Endodermal cell (in vitro differentiated cells): ENCODE data around the gene KIAA1671. TPM values are rescaled to one million over a fixed set of nuclear protein-coding genes. Genes with fewer than 3 reads are reported as not detected.

Source experiments
- DNase-seq: peaks from one replicate; pipeline ENCODE4 v3.0.0-alpha.2; 2017
- H3K27ac ChIP-seq: 2 replicates; pipeline ENCODE4 v1.5.1; 2013; ENCODE audit warnings: mild to moderate bottlenecking, low read depth, low read length, moderate library complexity
- H3K27me3 ChIP-seq: 2 replicates; pipeline ENCODE4 v1.6.1; 2013; ENCODE audit warnings: mild to moderate bottlenecking, low read length, moderate library complexity; ENCODE audit not compliant: insufficient read depth, control insufficient read depth, poor library complexity, severe bottlenecking
- H3K36me3 ChIP-seq: 2 replicates; pipeline ENCODE4 v1.7.0; 2013; ENCODE audit warnings: mild to moderate bottlenecking, low read length, moderate library complexity; ENCODE audit not compliant: control insufficient read depth, insufficient read depth
- H3K4me1 ChIP-seq: one replicate; pipeline ENCODE4 v1.7.0; 2013; ENCODE audit warnings: low read length; ENCODE audit not compliant: control insufficient read depth, insufficient read depth
- H3K4me3 ChIP-seq: 2 replicates; pipeline ENCODE4 v1.5.1; 2013; ENCODE audit warnings: mild to moderate bottlenecking, low read length, moderate library complexity
- H3K9ac ChIP-seq: 2 replicates; pipeline ENCODE4 v1.6.1; 2013; ENCODE audit warnings: mild to moderate bottlenecking, low read length, moderate library complexity; ENCODE audit not compliant: poor library complexity, severe bottlenecking; ENCODE audit errors: extremely low read depth
- H3K9me3 ChIP-seq: 2 replicates; pipeline ENCODE4 v1.6.1; 2013; ENCODE audit warnings: mild to moderate bottlenecking, low read length, moderate library complexity; ENCODE audit not compliant: control insufficient read depth
- H3K27ac Mint-ChIP-seq: 2 replicates; pipeline ENCODE4 v1.8.0; 2020; ENCODE audit warnings: mixed read lengths
- H3K27me3 Mint-ChIP-seq: 2 replicates; pipeline ENCODE4 v1.8.0; 2021; ENCODE audit warnings: mild to moderate bottlenecking, mixed read lengths; ENCODE audit not compliant: insufficient read depth
- H3K36me3 Mint-ChIP-seq: 2 replicates; pipeline ENCODE4 v1.8.0; 2020; ENCODE audit warnings: low read depth, mixed read lengths
- H3K4me1 Mint-ChIP-seq: 2 replicates; pipeline ENCODE4 v1.8.0; 2020; ENCODE audit warnings: mixed read lengths
- H3K4me3 Mint-ChIP-seq: 2 replicates; pipeline ENCODE4 v1.8.0; 2020; ENCODE audit warnings: mild to moderate bottlenecking, moderate library complexity, mixed read lengths
- H3K9me3 Mint-ChIP-seq: 2 replicates; pipeline ENCODE4 v1.8.0; 2020; ENCODE audit warnings: mild to moderate bottlenecking, mixed read lengths
- CTCF ChIP-seq: fragments of 200-600 bp; sonication (generic); conservative IDR thresholded peaks from 2 replicates; pipeline ENCODE4 v1.5.0; 2021; ENCODE audit warnings: antibody characterized with exemption, mild to moderate bottlenecking
- WGBS, 2 experiments: methylation state at CpG; one replicate each; pipeline versions ENCODE4 v1.1.5 to v1.1.7; 2013; ENCODE audit warnings: missing lambda C conversion rate in 2 of 2, mixed read lengths in 1 of 2; ENCODE audit not compliant: insufficient coverage in 1 of 2, insufficient read length in 1 of 2; 5-methylcytosine and 5-hydroxymethylcytosine counted together
- total RNA-seq, 2 donors: library from RNA; stranded (reverse); fragmentation: NEBNext Ultra II Directional in 1 of 2; extraction: Animal tissue kit (Norgen Biotek cat#: 25700) in 1 of 2; gene quantifications; 2 replicates in 1 of 2; 3 replicates in 1 of 2; pipeline ENCODE4 v1.2.1, GENCODE V29; 2021

The KIAA1671 gene
- total RNA-seq, 2 donors from 2014 or later, result 38.8 to 43.7 TPM

GRCh38 chr22:25069426-25069757 lies 116.9 kb downstream of the KIAA1671 start:
- no peak overlapping the region for H3K4me3 ChIP-seq
- H3K27ac Mint-ChIP-seq, result no peak overlapping the region
- H3K36me3 ChIP-seq, result no peaks in the 10 kb centered on the region
- H3K27ac ChIP-seq, result no peak overlapping the region
- no peaks in the 10 kb centered on the region for H3K9me3 Mint-ChIP-seq
- no peaks in the 10 kb centered on the region for H3K27me3 Mint-ChIP-seq
- peaks cover 8% of the 10 kb centered on the region for H3K36me3 Mint-ChIP-seq
- no peaks in the 10 kb centered on the region for H3K9me3 ChIP-seq
- no peak for DNase-seq
- no peak for TF ChIP-seq CTCF
- H3K27me3 ChIP-seq, result no peaks in the 10 kb centered on the region
- H3K9ac ChIP-seq, result no peak overlapping the region
- 92 to 100% methylated on average over 5 of the region's 5 CpGs for WGBS, 2 experiments
- H3K4me1 Mint-ChIP-seq, result no peaks in the 10 kb centered on the region
- H3K4me1 ChIP-seq, result no peaks in the 10 kb centered on the region
- no peak overlapping the region for H3K4me3 Mint-ChIP-seq

GRCh38 chr22:25069758-25070481 lies 117.4 kb downstream of the KIAA1671 start:
- Histone ChIP-seq H3K36me3 (no peaks in the 10 kb centered on the region), H3K27ac (no peak overlapping the region), H3K4me1 (no peaks in the 10 kb centered on the region), H3K27me3 (no peaks in the 10 kb centered on the region), H3K9ac (no peak overlapping the region), H3K4me3 (no peak overlapping the region), H3K9me3 (no peaks in the 10 kb centered on the region)
- no peaks in the 10 kb centered on the region for H3K27me3 Mint-ChIP-seq
- no peak for DNase-seq
- 95% methylated on average over 21 to 29 of the region's 29 CpGs for WGBS, 2 experiments
- no peaks in the 10 kb centered on the region for H3K4me1 Mint-ChIP-seq
- peaks cover 5% of the 10 kb centered on the region for H3K36me3 Mint-ChIP-seq
- TF ChIP-seq CTCF, result no peak
- no peak overlapping the region for H3K4me3 Mint-ChIP-seq
- no peaks in the 10 kb centered on the region for H3K9me3 Mint-ChIP-seq
- peak overlapping the region; percentile 72 for H3K27ac Mint-ChIP-seq

GRCh38 chr22:25070956-25071355 lies 118.4 kb downstream of the KIAA1671 start:
- Histone ChIP-seq H3K27me3 (no peaks in the 10 kb centered on the region), H3K9ac (no peak overlapping the region), H3K4me3 (no peak overlapping the region), H3K4me1 (peaks cover under 1% of the 10 kb centered on the region), H3K36me3 (no peaks in the 10 kb centered on the region), H3K27ac (no peak overlapping the region), H3K9me3 (no peaks in the 10 kb centered on the region)
- WGBS, 2 experiments, result 95 to 100% methylated on average over 3 of the region's 3 CpGs
- no peak for DNase-seq
- H3K4me1 Mint-ChIP-seq, result peaks cover under 1% of the 10 kb centered on the region
- no peaks in the 10 kb centered on the region for H3K36me3 Mint-ChIP-seq
- no peaks in the 10 kb centered on the region for H3K9me3 Mint-ChIP-seq
- no peak for TF ChIP-seq CTCF
- H3K4me3 Mint-ChIP-seq, result no peak overlapping the region
- no peaks in the 10 kb centered on the region for H3K27me3 Mint-ChIP-seq
- no peak overlapping the region for H3K27ac Mint-ChIP-seq
